PFSK-1 (cell line): ENCODE results near the gene ETFA.

Experiments
- POLR2AphosphoS5 ChIP-seq: IDR thresholded peaks from 2 replicates; pipeline ENCODE4 v1.6.1; 2012; ENCODE audit warnings: low read depth, mild to moderate bottlenecking, control low read depth, low read length, moderate library complexity
- REST ChIP-seq, 2 experiments: IDR thresholded peaks; 2 replicates each; pipeline versions ENCODE4 v1.6.1 to v1.8.0; 2011 to 2012; ENCODE audit warnings: low read depth in 2 of 2, low read length in 2 of 2, control low read depth in 1 of 2, inconsistent platforms in 1 of 2, mild to moderate bottlenecking in 1 of 2, moderate library complexity in 1 of 2; ENCODE audit not compliant: insufficient read depth in 1 of 2
- SIN3A ChIP-seq: IDR thresholded peaks from 2 replicates; pipeline ENCODE4 v1.6.1; 2012; ENCODE audit warnings: mild to moderate bottlenecking, low read length, moderate library complexity, borderline replicate concordance; ENCODE audit not compliant: insufficient read depth
- TAF1 ChIP-seq: IDR thresholded peaks from 2 replicates; pipeline ENCODE4 v1.6.1; 2012; ENCODE audit warnings: low read length, control low read depth, borderline replicate concordance; ENCODE audit not compliant: insufficient read depth

GRCh38 chr15:76359152-76359551, 47.9 kb upstream of the ETFA start:
- TF ChIP-seq POLR2AphosphoS5: no peak
- TF ChIP-seq TAF1: no peak
- no peak for TF ChIP-seq REST (IDR thresholded peaks at IDR 0.05; ENCODE audit: insufficient read depth in 1 of 2, low read depth in 2 of 2, low read length in 2 of 2)
- no peak for TF ChIP-seq SIN3A
